Urinary bladder (tissue), 4 donors: Measurements from ENCODE around the gene LRP4. TPM values are rescaled to one million over a fixed set of nuclear protein-coding genes. Genes with fewer than 3 reads are reported as not detected.

ENCODE experiments used
- DNase-seq: peaks from one replicate; pipeline ENCODE4 v3.0.0-alpha.2; 2015; ENCODE audit errors: extremely low spot score
- H3K27ac ChIP-seq: one replicate; pipeline ENCODE4 v1.5.1; 2013; ENCODE audit warnings: low read depth, mild to moderate bottlenecking, moderate library complexity
- H3K36me3 ChIP-seq: one replicate; pipeline ENCODE4 v1.6.1; 2013; ENCODE audit warnings: mild to moderate bottlenecking, moderate library complexity; ENCODE audit not compliant: insufficient read depth
- H3K4me1 ChIP-seq: one replicate; pipeline ENCODE4 v1.6.1; 2013; ENCODE audit warnings: mild to moderate bottlenecking, moderate library complexity; ENCODE audit not compliant: insufficient read depth
- H3K4me3 ChIP-seq: one replicate; pipeline ENCODE4 v1.5.1; 2013; ENCODE audit warnings: low read depth, low read length
- WGBS: extraction: QIAGEN DNeasy Blood & Tissue Kit; methylation state at CpG from one replicate; pipeline ENCODE4 v1.1.7; 2013; 5-methylcytosine and 5-hydroxymethylcytosine counted together
- polyA plus RNA-seq: library from polyadenylated mRNA; stranded (reverse); fragments of 200-250 nt; gene quantifications from one replicate; pipeline ENCODE4 v1.2.3, GENCODE V29; 2013
- total RNA-seq: library from RNA; depleted of rRNA; stranded (reverse); fragments of >200 nt; gene quantifications from one replicate; pipeline ENCODE4 v1.2.3, GENCODE V29; 2014
- donor health status: healthy with polysubstance abuse.
- donor health status: healthy.

The LRP4 gene
- total and polyA plus RNA-seq, 2 donors: 2.4 to 8.1 TPM

GRCh38 chr11:46914363-46914762 is 4.0 kb downstream of the LRP4 start:
- no peak for DNase-seq
- Histone ChIP-seq H3K27ac (no peak overlapping the region), H3K36me3 (no peaks in the 10 kb centered on the region), H3K4me3 (no peak overlapping the region), H3K4me1 (peaks cover 2% of the 10 kb centered on the region)
- 45% methylated on average over 5 of the region's 5 CpGs for WGBS

GRCh38 chr11:46913484-46913883 is 4.9 kb downstream of the LRP4 start:
- no peak for DNase-seq
- no peak overlapping the region for H3K4me3 ChIP-seq
- no peaks in the 10 kb centered on the region for H3K36me3 ChIP-seq
- WGBS: 90% methylated on average over 3 of the region's 3 CpGs
- H3K4me1 ChIP-seq: peaks cover 2% of the 10 kb centered on the region
- H3K27ac ChIP-seq: no peak overlapping the region

GRCh38 chr11:46912526-46913150 is 5.7 kb downstream of the LRP4 start:
- H3K27ac ChIP-seq: no peak overlapping the region
- WGBS: 51% methylated on average over 13 of the region's 13 CpGs
- H3K4me3 ChIP-seq: no peak overlapping the region
- H3K36me3 ChIP-seq: no peaks in the 10 kb centered on the region
- DNase-seq: no peak
- no peaks in the 10 kb centered on the region for H3K4me1 ChIP-seq

- Histone ChIP-seq H3K27ac (no peak overlapping the region), H3K4me1 (no peaks in the 10 kb centered on the region), H3K36me3 (no peaks in the 10 kb centered on the region), H3K4me3 (no peak overlapping the region)
- WGBS: 99% methylated on average over 4 of the region's 4 CpGs
- no peak for DNase-seq
Measured at GRCh38 chr11:46907606-46908005, 10.7 kb downstream of the LRP4 start.

- Histone ChIP-seq H3K4me3 (no peak overlapping the region), H3K36me3 (no peaks in the 10 kb centered on the region), H3K27ac (no peak overlapping the region), H3K4me1 (no peaks in the 10 kb centered on the region)
- no peak for DNase-seq
- WGBS: 42% methylated on average over 13 of the region's 13 CpGs
Measured at GRCh38 chr11:46906609-46907041, 11.7 kb downstream of the LRP4 start.

- Histone ChIP-seq H3K4me3 (no peak overlapping the region), H3K4me1 (no peaks in the 10 kb centered on the region), H3K27ac (no peak overlapping the region), H3K36me3 (no peaks in the 10 kb centered on the region)
- no peak for DNase-seq
- 73% methylated on average over 5 of the region's 5 CpGs for WGBS
Measured at GRCh38 chr11:46905806-46906205, 12.5 kb downstream of the LRP4 start.

GRCh38 chr11:46903846-46904245 is 14.5 kb downstream of the LRP4 start:
- Histone ChIP-seq H3K36me3 (no peaks in the 10 kb centered on the region), H3K4me3 (no peak overlapping the region), H3K4me1 (no peaks in the 10 kb centered on the region), H3K27ac (no peak overlapping the region)
- 84% methylated on average over 10 of the region's 10 CpGs for WGBS
- DNase-seq: no peak

GRCh38 chr11:46902694-46903093 is 15.7 kb downstream of the LRP4 start:
- WGBS: 90% methylated on average over 6 of the region's 6 CpGs
- no peak for DNase-seq
- H3K36me3 ChIP-seq: no peaks in the 10 kb centered on the region
- no peak overlapping the region for H3K27ac ChIP-seq
- no peak overlapping the region for H3K4me3 ChIP-seq
- no peaks in the 10 kb centered on the region for H3K4me1 ChIP-seq

GRCh38 chr11:46901156-46901555 is 17.2 kb downstream of the LRP4 start:
- no peak overlapping the region for H3K4me3 ChIP-seq
- H3K36me3 ChIP-seq: no peaks in the 10 kb centered on the region
- 95% methylated on average over 3 of the region's 3 CpGs for WGBS
- no peak for DNase-seq
- H3K4me1 ChIP-seq: no peaks in the 10 kb centered on the region
- H3K27ac ChIP-seq: no peak overlapping the region

- Histone ChIP-seq H3K27ac (no peak overlapping the region), H3K36me3 (no peaks in the 10 kb centered on the region), H3K4me1 (no peaks in the 10 kb centered on the region), H3K4me3 (no peak overlapping the region)
- 95% methylated on average over 13 of the region's 13 CpGs for WGBS
- no peak for DNase-seq
Measured at GRCh38 chr11:46900091-46900746, 18.1 kb downstream of the LRP4 start.

GRCh38 chr11:46899501-46900025 is 18.8 kb downstream of the LRP4 start:
- 95% methylated on average over 13 of the region's 13 CpGs for WGBS
- no peak overlapping the region for H3K27ac ChIP-seq
- H3K36me3 ChIP-seq: no peaks in the 10 kb centered on the region
- H3K4me3 ChIP-seq: no peak overlapping the region
- H3K4me1 ChIP-seq: no peaks in the 10 kb centered on the region
- no peak for DNase-seq

- 93% methylated on average over 17 of the region's 17 CpGs for WGBS
- no peaks in the 10 kb centered on the region for H3K36me3 ChIP-seq
- no peak overlapping the region for H3K27ac ChIP-seq
- no peak overlapping the region for H3K4me3 ChIP-seq
- DNase-seq: no peak
- H3K4me1 ChIP-seq: no peaks in the 10 kb centered on the region
Measured at GRCh38 chr11:46898396-46899095, 19.8 kb downstream of the LRP4 start.

- WGBS: 91% methylated on average over 10 of the region's 10 CpGs
- Histone ChIP-seq H3K4me3 (no peak overlapping the region), H3K4me1 (no peaks in the 10 kb centered on the region), H3K36me3 (no peaks in the 10 kb centered on the region), H3K27ac (no peak overlapping the region)
- DNase-seq: no peak
Measured at GRCh38 chr11:46896719-46897406, 21.5 kb downstream of the LRP4 start.
